ENCODE results near the gene VEGFA. TPM values are rescaled to one million over a fixed set of nuclear protein-coding genes. Genes with fewer than 3 reads are reported as not detected.

The VEGFA gene
- total RNA-seq, 6 donors from 2014 or later, result 129 to 564 (median 261) TPM

DNA sequence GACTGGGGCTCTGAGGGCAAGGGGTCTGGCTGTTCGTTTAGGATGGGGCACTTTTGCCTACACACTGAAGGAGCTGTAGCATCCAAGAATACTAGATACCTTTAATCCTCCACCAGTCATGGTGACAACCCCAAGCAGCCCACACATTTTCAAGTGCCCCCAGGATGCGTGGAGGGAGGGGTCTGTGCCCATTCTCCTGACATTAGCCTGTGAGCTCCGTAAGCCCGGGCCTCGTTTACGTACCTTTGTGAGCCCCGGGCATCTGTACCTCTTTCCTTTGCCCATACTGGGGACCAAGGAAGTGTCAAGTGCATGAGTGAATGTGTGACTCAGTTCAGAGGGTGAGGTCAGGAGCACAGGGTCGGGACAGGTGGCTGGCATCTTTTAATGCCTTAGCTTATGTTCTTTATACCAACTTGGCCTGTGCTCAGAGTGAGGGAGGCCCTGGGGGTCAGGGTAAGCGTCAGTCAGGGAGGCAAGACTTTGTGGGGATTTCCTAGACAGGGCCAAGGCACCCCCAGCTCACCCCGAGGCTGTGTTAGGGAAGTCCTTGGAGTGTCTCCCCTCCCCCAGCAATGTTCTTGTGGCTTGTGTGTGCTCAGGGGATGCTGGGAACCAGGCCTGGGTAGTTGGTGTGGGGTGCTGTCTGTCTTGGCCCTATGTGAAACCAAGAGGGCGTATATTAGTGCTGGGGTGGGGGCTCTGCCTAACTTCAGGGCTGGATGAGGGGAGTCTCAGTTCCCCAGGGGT, 12.9 kb downstream of the VEGFA start:
- Histone ChIP-seq H3K36me3 (peaks cover 28 to 88% (median 74%) of the 10 kb centered on the region in 4 donors), H3K27me3 (no peaks in the 10 kb centered on the region), H3K9me3 (no peaks in the 10 kb centered on the region), H3K4me3 (no peak overlapping the region), H3K4me1 (no peaks in the 10 kb centered on the region), H3K27ac (no peak overlapping the region)
- 87 to 97% methylated on average over 6 to 11 of the region's 11 CpGs for WGBS, 2 donors
- ATAC-seq (ENCODE audit: low FRiP score in 2 of 2) (no peak), DNase-seq (no peak)
- TF ChIP-seq POLR2A (IDR thresholded peaks at IDR 0.05) (no peak), POLR2AphosphoS5 (IDR thresholded peaks at IDR 0.05) (no peak), EP300 (IDR thresholded peaks at IDR 0.05) (no peak)
- TF ChIP-seq, protein P1, sequence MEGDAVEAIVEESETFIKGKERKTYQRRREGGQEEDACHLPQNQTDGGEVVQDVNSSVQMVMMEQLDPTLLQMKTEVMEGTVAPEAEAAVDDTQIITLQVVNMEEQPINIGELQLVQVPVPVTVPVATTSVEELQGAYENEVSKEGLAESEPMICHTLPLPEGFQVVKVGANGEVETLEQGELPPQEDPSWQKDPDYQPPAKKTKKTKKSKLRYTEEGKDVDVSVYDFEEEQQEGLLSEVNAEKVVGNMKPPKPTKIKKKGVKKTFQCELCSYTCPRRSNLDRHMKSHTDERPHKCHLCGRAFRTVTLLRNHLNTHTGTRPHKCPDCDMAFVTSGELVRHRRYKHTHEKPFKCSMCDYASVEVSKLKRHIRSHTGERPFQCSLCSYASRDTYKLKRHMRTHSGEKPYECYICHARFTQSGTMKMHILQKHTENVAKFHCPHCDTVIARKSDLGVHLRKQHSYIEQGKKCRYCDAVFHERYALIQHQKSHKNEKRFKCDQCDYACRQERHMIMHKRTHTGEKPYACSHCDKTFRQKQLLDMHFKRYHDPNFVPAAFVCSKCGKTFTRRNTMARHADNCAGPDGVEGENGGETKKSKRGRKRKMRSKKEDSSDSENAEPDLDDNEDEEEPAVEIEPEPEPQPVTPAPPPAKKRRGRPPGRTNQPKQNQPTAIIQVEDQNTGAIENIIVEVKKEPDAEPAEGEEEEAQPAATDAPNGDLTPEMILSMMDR (IDR thresholded peaks at IDR 0.05), result no peak

DNA sequence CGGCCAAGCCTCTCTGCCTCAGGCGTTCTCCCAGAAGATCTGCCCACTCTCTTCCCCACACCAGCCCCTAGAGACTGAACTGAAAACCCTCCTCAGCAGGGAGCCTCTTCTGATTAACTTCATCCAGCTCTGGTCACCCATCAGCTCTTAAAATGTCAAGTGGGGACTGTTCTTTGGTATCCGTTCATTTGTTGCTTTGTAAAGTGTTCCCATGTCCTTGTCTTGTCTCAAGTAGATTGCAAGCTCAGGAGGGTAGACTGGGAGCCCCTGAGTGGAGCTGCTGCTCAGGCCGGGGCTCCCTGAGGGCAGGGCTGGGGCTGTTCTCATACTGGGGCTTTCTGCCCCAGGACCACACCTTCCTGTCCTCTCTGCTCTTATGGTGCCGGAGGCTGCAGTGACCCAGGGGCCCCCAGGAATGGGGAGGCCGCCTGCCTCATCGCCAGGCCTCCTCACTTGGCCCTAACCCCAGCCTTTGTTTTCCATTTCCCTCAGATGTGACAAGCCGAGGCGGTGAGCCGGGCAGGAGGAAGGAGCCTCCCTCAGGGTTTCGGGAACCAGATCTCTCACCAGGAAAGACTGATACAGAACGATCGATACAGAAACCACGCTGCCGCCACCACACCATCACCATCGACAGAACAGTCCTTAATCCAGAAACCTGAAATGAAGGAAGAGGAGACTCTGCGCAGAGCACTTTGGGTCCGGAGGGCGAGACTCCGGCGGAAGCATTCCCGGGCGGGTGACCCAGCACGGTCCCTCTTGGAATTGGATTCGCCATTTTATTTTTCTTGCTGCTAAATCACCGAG, 14.2 kb downstream of the VEGFA start:
- ATAC-seq (ENCODE audit: low FRiP score in 2 of 2) (no peak), DNase-seq (no peak)
- Histone ChIP-seq H3K27ac (no peak overlapping the region), H3K27me3 (no peaks in the 10 kb centered on the region), H3K4me1 (no peaks in the 10 kb centered on the region), H3K4me3 (no peak overlapping the region), H3K9me3 (no peaks in the 10 kb centered on the region), H3K36me3 (peaks cover 17 to 75% (median 61%) of the 10 kb centered on the region in 4 donors)
- TF ChIP-seq, protein P1 (IDR thresholded peaks at IDR 0.05), result no peak
- TF ChIP-seq POLR2A (IDR thresholded peaks at IDR 0.05), result no peak
- TF ChIP-seq EP300 (IDR thresholded peaks at IDR 0.05), result no peak
- TF ChIP-seq POLR2AphosphoS5 (IDR thresholded peaks at IDR 0.05), result no peak
- 86 to 89% methylated on average over 26 of the region's 26 CpGs for WGBS, 2 donors

DNA sequence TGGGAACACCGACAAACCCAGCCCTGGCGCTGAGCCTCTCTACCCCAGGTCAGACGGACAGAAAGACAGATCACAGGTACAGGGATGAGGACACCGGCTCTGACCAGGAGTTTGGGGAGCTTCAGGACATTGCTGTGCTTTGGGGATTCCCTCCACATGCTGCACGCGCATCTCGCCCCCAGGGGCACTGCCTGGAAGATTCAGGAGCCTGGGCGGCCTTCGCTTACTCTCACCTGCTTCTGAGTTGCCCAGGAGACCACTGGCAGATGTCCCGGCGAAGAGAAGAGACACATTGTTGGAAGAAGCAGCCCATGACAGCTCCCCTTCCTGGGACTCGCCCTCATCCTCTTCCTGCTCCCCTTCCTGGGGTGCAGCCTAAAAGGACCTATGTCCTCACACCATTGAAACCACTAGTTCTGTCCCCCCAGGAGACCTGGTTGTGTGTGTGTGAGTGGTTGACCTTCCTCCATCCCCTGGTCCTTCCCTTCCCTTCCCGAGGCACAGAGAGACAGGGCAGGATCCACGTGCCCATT, 15.3 kb downstream of the VEGFA start:
- no peak for ATAC-seq (ENCODE audit: low FRiP score in 2 of 2)
- Histone ChIP-seq H3K27me3 (no peaks in the 10 kb centered on the region), H3K4me1 (no peaks in the 10 kb centered on the region), H3K9me3 (no peaks in the 10 kb centered on the region), H3K4me3 (no peak overlapping the region), H3K36me3 (peaks cover 8 to 65% (median 51%) of the 10 kb centered on the region in 4 donors), H3K27ac (no peak overlapping the region)
- 75 to 84% methylated on average over 7 to 14 of the region's 14 CpGs for WGBS, 2 donors
- no peak for DNase-seq
- no peak for TF ChIP-seq POLR2AphosphoS5 (IDR thresholded peaks at IDR 0.05)
- TF ChIP-seq, protein P1 (IDR thresholded peaks at IDR 0.05), result no peak
- TF ChIP-seq POLR2A (IDR thresholded peaks at IDR 0.05), result no peak
- TF ChIP-seq EP300 (IDR thresholded peaks at IDR 0.05), result no peak

DNA sequence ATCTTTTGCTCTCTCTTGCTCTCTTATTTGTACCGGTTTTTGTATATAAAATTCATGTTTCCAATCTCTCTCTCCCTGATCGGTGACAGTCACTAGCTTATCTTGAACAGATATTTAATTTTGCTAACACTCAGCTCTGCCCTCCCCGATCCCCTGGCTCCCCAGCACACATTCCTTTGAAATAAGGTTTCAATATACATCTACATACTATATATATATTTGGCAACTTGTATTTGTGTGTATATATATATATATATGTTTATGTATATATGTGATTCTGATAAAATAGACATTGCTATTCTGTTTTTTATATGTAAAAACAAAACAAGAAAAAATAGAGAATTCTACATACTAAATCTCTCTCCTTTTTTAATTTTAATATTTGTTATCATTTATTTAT, 15.9 kb downstream of the VEGFA start:
- DNase-seq (no peak), ATAC-seq (ENCODE audit: low FRiP score in 2 of 2) (no peak)
- Histone ChIP-seq H3K9me3 (no peaks in the 10 kb centered on the region), H3K36me3 (peaks cover 3 to 59% (median 45%) of the 10 kb centered on the region in 4 donors), H3K27me3 (no peaks in the 10 kb centered on the region), H3K4me3 (no peak overlapping the region), H3K27ac (no peak overlapping the region), H3K4me1 (no peaks in the 10 kb centered on the region)
- TF ChIP-seq POLR2AphosphoS5 (IDR thresholded peaks at IDR 0.05), result no peak
- no peak for TF ChIP-seq POLR2A (IDR thresholded peaks at IDR 0.05)
- 78 to 89% methylated on average over 3 of the region's 3 CpGs for WGBS, 2 donors

DNA sequence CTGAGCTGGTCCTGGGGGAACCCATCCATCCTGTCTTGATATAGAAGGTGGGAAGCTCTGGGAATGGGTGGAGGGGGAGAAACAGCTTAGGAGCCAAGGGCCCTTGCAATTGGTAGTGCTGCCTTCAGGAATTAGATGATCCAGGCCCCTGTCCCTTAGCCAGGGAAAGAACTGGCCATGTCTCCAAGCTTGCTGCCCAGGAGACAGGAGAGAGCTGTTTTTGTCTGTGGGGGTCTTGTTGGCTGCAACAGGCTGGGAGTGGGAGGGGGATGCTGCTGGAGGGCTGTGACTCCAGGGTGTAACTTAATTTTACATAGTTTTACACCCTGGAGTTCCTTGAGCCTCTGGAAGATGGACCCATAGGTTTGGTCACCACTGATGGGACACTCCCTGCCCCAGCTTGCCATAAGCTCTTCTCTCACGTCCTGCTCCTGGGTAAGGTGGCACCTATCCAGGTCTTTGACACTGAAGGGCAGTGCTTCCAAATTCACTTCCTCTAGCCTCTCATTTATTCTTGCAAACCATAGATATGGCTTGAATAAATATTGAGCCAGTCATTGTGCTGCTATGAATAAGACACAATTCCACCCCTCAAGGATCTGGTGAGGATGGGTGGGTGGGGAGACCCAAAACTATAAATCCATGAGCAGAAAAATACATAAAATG, 16.8 kb downstream of the VEGFA start:
- WGBS, 2 donors, result 27 to 36% methylated on average over 1 of the region's 1 CpG
- no peaks in the 10 kb centered on the region for H3K4me1 ChIP-seq
- TF ChIP-seq EP300 (IDR thresholded peaks at IDR 0.05), result no peak
- TF ChIP-seq, protein P1 (IDR thresholded peaks at IDR 0.05), result no peak
- no peak for TF ChIP-seq POLR2AphosphoS5 (IDR thresholded peaks at IDR 0.05)
- no peak for TF ChIP-seq POLR2A (IDR thresholded peaks at IDR 0.05)
- no peak overlapping the region for H3K27ac ChIP-seq
- ATAC-seq (ENCODE audit: low FRiP score in 2 of 2), result no peak
- no peak for DNase-seq
- no peak overlapping the region for H3K4me3 ChIP-seq
- H3K27me3 ChIP-seq, result no peaks in the 10 kb centered on the region
- H3K9me3 ChIP-seq, result no peaks in the 10 kb centered on the region
- H3K36me3 ChIP-seq, result peaks cover 3 to 50% (median 36%) of the 10 kb centered on the region in 4 donors
